K562 (cell line): ENCODE measurements around the gene SETDB1.

Experiments used
- CTCF ChIP-seq, 3 experiments: IDR thresholded peaks in 2 of 3; conservative IDR thresholded peaks in 1 of 3; 2 replicates each; pipeline ENCODE4 v1.5.1; 2011 to 2012; ENCODE audit warnings: low read length in 3 of 3, mild to moderate bottlenecking in 3 of 3, control low read depth in 2 of 3, improper control_type of control experiment in 1 of 3, inconsistent platforms in 1 of 3, low read depth in 1 of 3, mixed read lengths in 1 of 3, moderate library complexity in 1 of 3; ENCODE audit not compliant: insufficient read depth in 2 of 3
- JUN ChIP-seq, 2 experiments: sonication (generic) in 1 of 2; formaldehyde crosslinking in 1 of 2; IDR thresholded peaks; 2 replicates each; pipeline versions ENCODE4 v1.6.1 to v1.8.0; 2012 to 2022; ENCODE audit warnings: borderline replicate concordance in 2 of 2, mild to moderate bottlenecking in 2 of 2, improper control_type of control experiment in 1 of 2, low read depth in 1 of 2, low read length in 1 of 2, missing genetic modification reagents in 1 of 2
- PCBP1 ChIP-seq: fragments of 200-400 bp; formaldehyde crosslinking; IDR thresholded peaks from 2 replicates; pipeline ENCODE4 v1.6.1; 2018; ENCODE audit warnings: mild to moderate bottlenecking, low read depth, low read length; ENCODE audit not compliant: poor library complexity, severe bottlenecking
- RBM34 ChIP-seq: fragments of 200-400 bp; formaldehyde crosslinking; IDR thresholded peaks from 2 replicates; pipeline ENCODE4 v1.6.1; 2018; ENCODE audit warnings: low read length, borderline replicate concordance; ENCODE audit not compliant: insufficient read depth
- ZBTB9 ChIP-seq: fragments of 450-650 bp; formaldehyde crosslinking; IDR thresholded peaks from 2 replicates; pipeline ENCODE4 v1.4.0; 2020; ENCODE audit warnings: mild to moderate bottlenecking, moderate library complexity

GRCh38 chr1:151011154-151011850, 85.1 kb downstream of the SETDB1 start:
- TF ChIP-seq ZBTB9, result no peak
- TF ChIP-seq JUN (IDR thresholded peaks at IDR 0.05; ENCODE audit: borderline replicate concordance, low read depth, low read length), result no peak
- TF ChIP-seq JUN (CRISPR knock-in tag; IDR thresholded peaks at IDR 0.05; ENCODE audit: borderline replicate concordance), result no peak
- TF ChIP-seq CTCF (IDR thresholded peaks at IDR 0.05 in 2 of 3, conservative IDR thresholded peaks at IDR 0.05 in 1 of 3; ENCODE audit: insufficient read depth in 2 of 3, low read depth in 1 of 3, low read length in 3 of 3), result no peak
- TF ChIP-seq PCBP1, result no peak
- no peak for TF ChIP-seq RBM34
